Measurements from ENCODE around the gene G6PC1.
"Not testable (repeated sequence)": the region's sequence is repeated elsewhere in the genome, so short reads cannot be mapped to it uniquely, and the experiment has no call there.

G6PC1 gene

GRCh38 chr17:42901535-42902229 is 1.1 kb downstream of the G6PC1 start:
- DNase-seq = no peak

- DNase-seq = no peak
Observed at GRCh38 chr17:42904110-42904469, 3.5 kb downstream of the G6PC1 start.

- no peak for DNase-seq
Observed at GRCh38 chr17:42906772-42907446, 6.3 kb downstream of the G6PC1 start.

GRCh38 chr17:42908872-42909700 is 8.5 kb downstream of the G6PC1 start:
- no peak for DNase-seq

GRCh38 chr17:42913522-42913921 is 12.9 kb downstream of the G6PC1 start:
- no peak for DNase-seq

- DNase-seq = no peak
Observed at GRCh38 chr17:42913981-42914617, 13.5 kb downstream of the G6PC1 start.

GRCh38 chr17:42915288-42915687 is 14.7 kb downstream of the G6PC1 start:
- DNase-seq = not testable (repeated sequence)

- DNase-seq = not testable (repeated sequence)
Observed at GRCh38 chr17:42916388-42917235, 16.0 kb downstream of the G6PC1 start.

- no peak for DNase-seq
Observed at GRCh38 chr17:42917236-42917603, 16.6 kb downstream of the G6PC1 start.

GRCh38 chr17:42918902-42919521 is 18.4 kb downstream of the G6PC1 start:
- DNase-seq = no peak

- not testable (repeated sequence) for DNase-seq
Observed at GRCh38 chr17:42919522-42920077, 19.0 kb downstream of the G6PC1 start.

- DNase-seq = no peak
Observed at GRCh38 chr17:42920106-42920900, 19.7 kb downstream of the G6PC1 start.

- DNase-seq = no peak
Observed at GRCh38 chr17:42920922-42921321, 20.3 kb downstream of the G6PC1 start.

- DNase-seq = no peak
Observed at GRCh38 chr17:42922294-42922693, 21.7 kb downstream of the G6PC1 start.

GRCh38 chr17:42923472-42923871 is 22.9 kb downstream of the G6PC1 start:
- DNase-seq = not testable (repeated sequence)

- DNase-seq = no peak
Observed at GRCh38 chr17:42924891-42925290, 24.3 kb downstream of the G6PC1 start.

GRCh38 chr17:42928714-42929496 is 28.3 kb downstream of the G6PC1 start:
- DNase-seq = peak in 4 of 51 donors; percentile 2 to 10 (median 2)

GRCh38 chr17:42929497-42929844 is 28.9 kb downstream of the G6PC1 start:
- DNase-seq = no peak
